K562 (cell line): ENCODE measurements around the gene SCN7A. TPM values are rescaled to one million over a fixed set of nuclear protein-coding genes. Genes with fewer than 3 reads are reported as not detected.

Source experiments
- ATF4 ChIP-seq: fragments of 450-650 bp; formaldehyde crosslinking; IDR thresholded peaks from 2 replicates; pipeline ENCODE4 v1.4.0; 2022; ENCODE audit warnings: mild to moderate bottlenecking, moderate library complexity
- EP300 ChIP-seq: IDR thresholded peaks from 2 replicates; pipeline ENCODE4 v1.6.1; 2012; ENCODE audit warnings: low read length, improper control_type of control experiment
- HNRNPK ChIP-seq: fragments of 200-400 bp; formaldehyde crosslinking; IDR thresholded peaks from one replicate; pipeline ENCODE4 v1.6.1; 2018; ENCODE audit warnings: mild to moderate bottlenecking, low read depth, low read length; ENCODE audit not compliant: poor library complexity, severe bottlenecking
- KAT7 ChIP-seq: sonication (generic); formaldehyde crosslinking; IDR thresholded peaks from 2 replicates; pipeline ENCODE4 v1.8.0; 2022; ENCODE audit warnings: missing genetic modification reagents, mild to moderate bottlenecking, borderline replicate concordance
- MAFG ChIP-seq: fragments of 450-650 bp; conservative IDR thresholded peaks from 2 replicates; pipeline ENCODE4 v1.6.1; 2016; ENCODE audit warnings: missing genetic modification characterization, missing compliant biosample characterization
- MTA2 ChIP-seq: fragments of 450-650 bp; IDR thresholded peaks from 2 replicates; pipeline ENCODE4 v1.6.1; 2016; ENCODE audit warnings: low read depth
- NFE2L1 ChIP-seq: fragments of 450-650 bp; IDR thresholded peaks from 2 replicates; pipeline ENCODE4 v1.6.1; 2016; ENCODE audit warnings: missing genetic modification characterization, low read depth, mild to moderate bottlenecking, missing compliant biosample characterization, moderate library complexity, borderline replicate concordance
- XRCC4 ChIP-seq: IDR thresholded peaks from one replicate; pipeline ENCODE4 v1.6.1; 2011; ENCODE audit not compliant: insufficient read depth, insufficient read length; ENCODE audit errors: extremely low read depth
- ZFX ChIP-seq: sonication (generic); formaldehyde crosslinking; IDR thresholded peaks from 2 replicates; pipeline ENCODE4 v1.8.0; 2022; ENCODE audit warnings: mild to moderate bottlenecking, missing genetic modification reagents, moderate library complexity
- ZKSCAN1 ChIP-seq: fragments of 150-350 bp; IDR thresholded peaks from 2 replicates; pipeline ENCODE4 v1.6.1; 2016; ENCODE audit warnings: low read depth, low read length
- ZNF253 ChIP-seq: fragments of 250-450 bp; sonication (Bioruptor Pico); conservative IDR thresholded peaks from 2 replicates; pipeline ENCODE4 v1.6.1; 2021; ENCODE audit warnings: mild to moderate bottlenecking
- ZNF274 ChIP-seq: IDR thresholded peaks from 2 replicates; pipeline ENCODE4 v1.6.1; 2011; ENCODE audit warnings: low read depth, mild to moderate bottlenecking, low read length, moderate library complexity, borderline replicate concordance
- ZNF445 ChIP-seq: fragments of 250-450 bp; sonication (Bioruptor Pico); IDR thresholded peaks from 2 replicates; pipeline ENCODE4 v1.4.0; 2020; ENCODE audit warnings: low read depth, mild to moderate bottlenecking, moderate library complexity
- polyA plus RNA-seq, 8 experiments: library from polyadenylated mRNA; depleted of rRNA in 4 of 8; stranded (reverse) in 5 of 8; unstranded in 3 of 8; fragments of >200 nt; fragmentation: Nextera tagmentation in 2 of 8; fragmentation: Illumina TruSeq in 1 of 8; extraction: Ambion mirVana in 2 of 8; extraction: Trizol in 1 of 8; gene quantifications; 2 replicates each; pipeline versions ENCODE4 v1.2.1 to v1.2.3, GENCODE V29; 2011 to 2014; ENCODE audit warnings: inconsistent platforms in 1 of 8, missing spikeins in 1 of 8
- total RNA-seq, 7 experiments: library from RNA; depleted of rRNA in 6 of 7; stranded (reverse); fragments of >200 nt in 6 of 7; fragmentation: Illumina TruSeq in 2 of 7; extraction: Trizol in 2 of 7; gene quantifications; 2 replicates each; pipeline versions ENCODE4 v1.2.1 to v1.2.3, GENCODE V29; 2011 to 2021; ENCODE audit warnings: low replicate concordance in 1 of 7
- TF ChIP-seq, protein P1 (sequence below): fragments of 450-650 bp; IDR thresholded peaks from 2 replicates; pipeline ENCODE4 v1.6.1; 2017; ENCODE audit warnings: antibody characterized with exemption, mild to moderate bottlenecking
- TF ChIP-seq, protein P2 (sequence below): sonication (generic); formaldehyde crosslinking; IDR thresholded peaks from 2 replicates; pipeline ENCODE4 v1.9.0; 2022; ENCODE audit warnings: mild to moderate bottlenecking, missing genetic modification reagents
- TF ChIP-seq, protein P3 (sequence below): sonication (generic); formaldehyde crosslinking; IDR thresholded peaks from 2 replicates; pipeline ENCODE4 v1.8.0; 2022; ENCODE audit warnings: mild to moderate bottlenecking, missing genetic modification reagents
- TF ChIP-seq, protein P4 (sequence below): fragments of 250-450 bp; sonication (Bioruptor Pico); IDR thresholded peaks from 2 replicates; pipeline ENCODE4 v1.8.0; 2022; ENCODE audit warnings: inconsistent platforms
- TF ChIP-seq, protein P5 (sequence below): fragments of 450-650 bp; conservative IDR thresholded peaks from 2 replicates; pipeline ENCODE4 v1.6.1; 2016; ENCODE audit warnings: missing genetic modification characterization, low read depth, mild to moderate bottlenecking, missing compliant biosample characterization, moderate library complexity

SCN7A gene
- total and polyA plus RNA-seq, 9 of the 15 experiments (the other 6 are each of a cell fraction or from before 2014, with no cell fraction given): under 0.01 to 0.05 (median 0.03) TPM; not detected in 3

DNA sequence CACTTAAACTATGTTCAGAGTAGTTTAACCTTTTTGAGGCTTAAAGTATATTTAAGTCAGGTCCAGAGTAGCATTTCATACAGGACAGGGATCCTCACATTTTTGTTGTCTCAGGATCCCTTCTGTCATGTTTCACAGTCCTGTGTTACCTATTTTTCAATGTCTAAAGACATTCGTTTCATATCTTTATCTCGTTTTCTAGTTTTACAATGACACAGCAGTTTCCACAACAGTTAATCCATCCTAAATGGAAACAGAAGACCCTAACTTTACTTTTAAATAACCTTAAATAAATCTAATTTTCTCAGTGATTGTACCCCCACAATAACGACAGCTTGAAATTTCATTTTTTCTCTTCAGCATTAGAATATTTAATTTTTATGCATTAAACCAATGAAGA is 101.0 kb downstream of the SCN7A start (continued):
- TF ChIP-seq, protein P1, sequence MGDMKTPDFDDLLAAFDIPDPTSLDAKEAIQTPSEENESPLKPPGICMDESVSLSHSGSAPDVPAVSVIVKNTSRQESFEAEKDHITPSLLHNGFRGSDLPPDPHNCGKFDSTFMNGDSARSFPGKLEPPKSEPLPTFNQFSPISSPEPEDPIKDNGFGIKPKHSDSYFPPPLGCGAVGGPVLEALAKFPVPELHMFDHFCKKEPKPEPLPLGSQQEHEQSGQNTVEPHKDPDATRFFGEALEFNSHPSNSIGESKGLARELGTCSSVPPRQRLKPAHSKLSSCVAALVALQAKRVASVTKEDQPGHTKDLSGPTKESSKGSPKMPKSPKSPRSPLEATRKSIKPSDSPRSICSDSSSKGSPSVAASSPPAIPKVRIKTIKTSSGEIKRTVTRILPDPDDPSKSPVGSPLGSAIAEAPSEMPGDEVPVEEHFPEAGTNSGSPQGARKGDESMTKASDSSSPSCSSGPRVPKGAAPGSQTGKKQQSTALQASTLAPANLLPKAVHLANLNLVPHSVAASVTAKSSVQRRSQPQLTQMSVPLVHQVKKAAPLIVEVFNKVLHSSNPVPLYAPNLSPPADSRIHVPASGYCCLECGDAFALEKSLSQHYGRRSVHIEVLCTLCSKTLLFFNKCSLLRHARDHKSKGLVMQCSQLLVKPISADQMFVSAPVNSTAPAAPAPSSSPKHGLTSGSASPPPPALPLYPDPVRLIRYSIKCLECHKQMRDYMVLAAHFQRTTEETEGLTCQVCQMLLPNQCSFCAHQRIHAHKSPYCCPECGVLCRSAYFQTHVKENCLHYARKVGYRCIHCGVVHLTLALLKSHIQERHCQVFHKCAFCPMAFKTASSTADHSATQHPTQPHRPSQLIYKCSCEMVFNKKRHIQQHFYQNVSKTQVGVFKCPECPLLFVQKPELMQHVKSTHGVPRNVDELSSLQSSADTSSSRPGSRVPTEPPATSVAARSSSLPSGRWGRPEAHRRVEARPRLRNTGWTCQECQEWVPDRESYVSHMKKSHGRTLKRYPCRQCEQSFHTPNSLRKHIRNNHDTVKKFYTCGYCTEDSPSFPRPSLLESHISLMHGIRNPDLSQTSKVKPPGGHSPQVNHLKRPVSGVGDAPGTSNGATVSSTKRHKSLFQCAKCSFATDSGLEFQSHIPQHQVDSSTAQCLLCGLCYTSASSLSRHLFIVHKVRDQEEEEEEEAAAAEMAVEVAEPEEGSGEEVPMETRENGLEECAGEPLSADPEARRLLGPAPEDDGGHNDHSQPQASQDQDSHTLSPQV: peak; percentile 65
- TF ChIP-seq EP300: peak; percentile 8; the same call in 1 of the 2 replicates
- TF ChIP-seq, protein P2, sequence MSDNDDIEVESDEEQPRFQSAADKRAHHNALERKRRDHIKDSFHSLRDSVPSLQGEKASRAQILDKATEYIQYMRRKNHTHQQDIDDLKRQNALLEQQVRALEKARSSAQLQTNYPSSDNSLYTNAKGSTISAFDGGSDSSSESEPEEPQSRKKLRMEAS (CRISPR knock-in tag): no peak
- no peak for TF ChIP-seq MTA2
- peak; percentile 95 for TF ChIP-seq NFE2L1 (tag)
- TF ChIP-seq, protein P3, sequence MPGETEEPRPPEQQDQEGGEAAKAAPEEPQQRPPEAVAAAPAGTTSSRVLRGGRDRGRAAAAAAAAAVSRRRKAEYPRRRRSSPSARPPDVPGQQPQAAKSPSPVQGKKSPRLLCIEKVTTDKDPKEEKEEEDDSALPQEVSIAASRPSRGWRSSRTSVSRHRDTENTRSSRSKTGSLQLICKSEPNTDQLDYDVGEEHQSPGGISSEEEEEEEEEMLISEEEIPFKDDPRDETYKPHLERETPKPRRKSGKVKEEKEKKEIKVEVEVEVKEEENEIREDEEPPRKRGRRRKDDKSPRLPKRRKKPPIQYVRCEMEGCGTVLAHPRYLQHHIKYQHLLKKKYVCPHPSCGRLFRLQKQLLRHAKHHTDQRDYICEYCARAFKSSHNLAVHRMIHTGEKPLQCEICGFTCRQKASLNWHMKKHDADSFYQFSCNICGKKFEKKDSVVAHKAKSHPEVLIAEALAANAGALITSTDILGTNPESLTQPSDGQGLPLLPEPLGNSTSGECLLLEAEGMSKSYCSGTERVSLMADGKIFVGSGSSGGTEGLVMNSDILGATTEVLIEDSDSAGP: no peak
- no peak for TF ChIP-seq ATF4 (CRISPR knock-in tag)
- TF ChIP-seq, protein P4, sequence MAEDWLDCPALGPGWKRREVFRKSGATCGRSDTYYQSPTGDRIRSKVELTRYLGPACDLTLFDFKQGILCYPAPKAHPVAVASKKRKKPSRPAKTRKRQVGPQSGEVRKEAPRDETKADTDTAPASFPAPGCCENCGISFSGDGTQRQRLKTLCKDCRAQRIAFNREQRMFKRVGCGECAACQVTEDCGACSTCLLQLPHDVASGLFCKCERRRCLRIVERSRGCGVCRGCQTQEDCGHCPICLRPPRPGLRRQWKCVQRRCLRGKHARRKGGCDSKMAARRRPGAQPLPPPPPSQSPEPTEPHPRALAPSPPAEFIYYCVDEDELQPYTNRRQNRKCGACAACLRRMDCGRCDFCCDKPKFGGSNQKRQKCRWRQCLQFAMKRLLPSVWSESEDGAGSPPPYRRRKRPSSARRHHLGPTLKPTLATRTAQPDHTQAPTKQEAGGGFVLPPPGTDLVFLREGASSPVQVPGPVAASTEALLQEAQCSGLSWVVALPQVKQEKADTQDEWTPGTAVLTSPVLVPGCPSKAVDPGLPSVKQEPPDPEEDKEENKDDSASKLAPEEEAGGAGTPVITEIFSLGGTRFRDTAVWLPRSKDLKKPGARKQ (CRISPR knock-in tag): no peak
- TF ChIP-seq, protein P5, sequence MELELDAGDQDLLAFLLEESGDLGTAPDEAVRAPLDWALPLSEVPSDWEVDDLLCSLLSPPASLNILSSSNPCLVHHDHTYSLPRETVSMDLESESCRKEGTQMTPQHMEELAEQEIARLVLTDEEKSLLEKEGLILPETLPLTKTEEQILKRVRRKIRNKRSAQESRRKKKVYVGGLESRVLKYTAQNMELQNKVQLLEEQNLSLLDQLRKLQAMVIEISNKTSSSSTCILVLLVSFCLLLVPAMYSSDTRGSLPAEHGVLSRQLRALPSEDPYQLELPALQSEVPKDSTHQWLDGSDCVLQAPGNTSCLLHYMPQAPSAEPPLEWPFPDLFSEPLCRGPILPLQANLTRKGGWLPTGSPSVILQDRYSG (tag): no peak
- TF ChIP-seq ZNF274: no peak
- TF ChIP-seq ZNF253: no peak
- no peak for TF ChIP-seq ZFX
- TF ChIP-seq ZNF445 (CRISPR knock-in tag): no peak
- no peak for TF ChIP-seq ZKSCAN1
- TF ChIP-seq XRCC4: no peak
- TF ChIP-seq HNRNPK: no peak
- TF ChIP-seq KAT7 (CRISPR knock-in tag): no peak
- TF ChIP-seq MAFG (tag): peak; percentile 97
